ENCODE results near the gene TMEM178B.
"Not testable (repeated sequence)": the region's sequence is repeated elsewhere in the genome, so short reads cannot be mapped to it uniquely, and the experiment has no call there.

Gene TMEM178B

DNA sequence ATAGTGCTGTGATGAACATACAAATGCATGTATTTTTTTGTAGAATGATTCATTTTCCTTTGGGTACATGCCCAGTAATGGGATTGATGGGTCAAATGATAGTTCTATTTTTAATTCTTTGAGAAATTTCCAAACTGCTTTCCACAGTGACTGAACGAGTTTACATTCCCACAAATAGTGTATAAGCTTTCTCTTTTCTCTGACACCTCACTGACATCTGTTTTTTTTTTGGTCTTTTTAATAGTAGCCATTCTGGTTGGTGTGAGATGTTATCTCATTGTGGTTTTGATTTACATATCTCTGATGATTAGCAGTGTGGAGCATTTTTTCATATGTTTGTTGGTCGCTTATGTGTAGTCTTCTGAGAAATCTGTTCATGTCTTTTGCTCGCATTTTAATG is 282.3 kb downstream of the TMEM178B start:
- no peak for DNase-seq (ENCODE audit: low read depth)

DNA sequence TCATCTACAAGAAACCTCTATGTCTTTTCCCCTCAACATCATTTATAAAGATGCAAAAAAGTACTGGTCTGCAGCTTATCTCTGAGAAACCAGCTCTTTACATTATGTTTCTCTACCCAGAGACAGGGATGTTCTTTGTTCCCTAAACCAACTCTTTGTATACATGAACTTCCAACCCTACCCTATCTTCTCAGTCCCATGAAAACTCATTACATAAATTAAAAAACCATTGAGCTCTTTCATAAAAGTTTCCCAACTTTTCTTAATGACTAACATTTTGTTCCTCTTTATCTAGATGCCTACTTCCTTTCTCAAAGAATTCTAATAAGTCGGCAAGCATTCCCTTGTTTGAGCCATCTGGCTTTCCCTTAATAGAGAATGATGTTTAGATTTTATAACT is 284.5 kb downstream of the TMEM178B start:
- no peak for DNase-seq (ENCODE audit: low read depth)

DNA sequence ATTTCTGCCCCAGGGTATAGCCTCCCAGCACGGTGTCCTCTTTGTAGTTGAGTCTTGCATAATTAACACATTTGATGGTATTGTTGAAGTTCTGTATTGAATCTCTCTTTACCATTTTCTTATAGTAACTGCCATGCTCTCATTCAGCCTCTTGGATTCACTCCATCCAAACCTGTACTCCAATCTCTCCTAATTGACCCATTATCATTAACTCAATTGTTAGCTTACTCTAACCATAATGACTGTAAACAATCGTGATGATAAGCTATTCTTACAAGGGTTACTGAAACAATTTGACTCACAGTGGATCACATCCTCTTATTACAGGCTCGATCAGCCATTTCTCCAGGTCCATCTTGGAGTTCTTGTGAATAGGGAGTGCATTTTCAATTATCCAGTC is 285.4 kb downstream of the TMEM178B start:
- DNase-seq (ENCODE audit: low read depth), result no peak

DNA sequence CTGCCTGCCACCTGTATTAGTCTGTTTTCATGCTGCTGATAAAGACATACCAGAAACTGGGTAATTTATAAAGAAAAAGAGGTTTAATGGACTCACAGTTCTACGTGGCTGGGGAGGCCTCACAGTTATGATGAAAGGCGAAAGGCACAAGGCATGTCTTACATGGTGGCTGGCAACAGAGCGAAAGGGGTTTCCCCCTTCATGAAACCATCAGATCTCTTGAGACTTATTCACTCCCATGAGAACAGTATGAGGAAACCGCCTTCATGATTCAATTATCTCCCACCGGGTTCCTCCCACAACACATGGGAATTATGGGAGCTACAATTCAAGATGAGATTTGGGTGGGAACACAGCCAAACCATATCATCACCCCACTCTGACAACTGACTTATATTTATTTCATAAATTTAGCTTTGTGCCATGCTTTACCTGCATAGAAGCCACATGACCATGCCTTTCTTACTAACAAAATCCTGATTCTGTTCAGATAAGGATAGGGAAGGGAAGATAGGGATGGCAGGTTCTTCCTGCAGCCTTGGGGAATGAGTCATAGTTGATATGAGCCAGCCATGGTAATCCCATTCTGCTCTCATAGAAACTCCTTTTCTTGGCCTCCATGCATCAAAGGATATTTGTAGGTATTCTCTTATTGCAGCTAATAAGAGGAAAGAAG is 286.0 kb downstream of the TMEM178B start:
- DNase-seq (ENCODE audit: low read depth), result no peak

GRCh38 chr7:141360416-141360760 is 286.5 kb downstream of the TMEM178B start:
- no peak for DNase-seq (ENCODE audit: low read depth)

- DNase-seq (ENCODE audit: low read depth), result no peak
Measured at GRCh38 chr7:141360803-141361202, 286.9 kb downstream of the TMEM178B start.

GRCh38 chr7:141361479-141361878 is 287.6 kb downstream of the TMEM178B start:
- DNase-seq (ENCODE audit: low read depth), result no peak

GRCh38 chr7:141361960-141362359 is 288.1 kb downstream of the TMEM178B start:
- DNase-seq (ENCODE audit: low read depth), result no peak

GRCh38 chr7:141362580-141363435 is 288.9 kb downstream of the TMEM178B start:
- no peak for DNase-seq (ENCODE audit: low read depth)

- no peak for DNase-seq (ENCODE audit: low read depth)
Measured at GRCh38 chr7:141363748-141364147, 289.9 kb downstream of the TMEM178B start.

DNA sequence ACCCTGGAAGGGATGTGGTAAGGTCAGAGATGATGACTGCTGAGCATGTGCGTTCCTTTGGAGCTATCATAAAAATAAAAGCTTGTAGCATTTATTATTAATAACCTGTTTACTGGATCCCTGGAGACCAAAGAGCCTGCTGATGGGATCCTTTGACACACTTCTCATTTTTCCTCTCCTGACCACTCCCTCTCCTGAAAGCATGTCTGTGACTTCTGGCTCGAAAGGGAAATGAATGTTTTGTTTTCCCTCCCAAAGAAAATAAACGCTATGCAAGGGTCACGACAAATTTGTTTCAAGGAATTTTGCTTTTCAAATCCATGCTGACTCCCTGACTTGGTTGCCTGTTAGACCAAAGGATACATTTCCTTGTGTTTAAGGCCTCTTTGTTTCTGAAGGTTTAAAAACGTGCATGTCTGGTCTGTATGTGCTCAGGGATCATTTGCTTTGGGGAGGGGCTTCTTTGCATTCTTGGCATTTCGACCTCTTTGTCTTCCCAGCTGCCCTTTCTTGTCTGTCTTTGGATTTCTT is 292.3 kb downstream of the TMEM178B start:
- DNase-seq (ENCODE audit: low read depth), result no peak

DNA sequence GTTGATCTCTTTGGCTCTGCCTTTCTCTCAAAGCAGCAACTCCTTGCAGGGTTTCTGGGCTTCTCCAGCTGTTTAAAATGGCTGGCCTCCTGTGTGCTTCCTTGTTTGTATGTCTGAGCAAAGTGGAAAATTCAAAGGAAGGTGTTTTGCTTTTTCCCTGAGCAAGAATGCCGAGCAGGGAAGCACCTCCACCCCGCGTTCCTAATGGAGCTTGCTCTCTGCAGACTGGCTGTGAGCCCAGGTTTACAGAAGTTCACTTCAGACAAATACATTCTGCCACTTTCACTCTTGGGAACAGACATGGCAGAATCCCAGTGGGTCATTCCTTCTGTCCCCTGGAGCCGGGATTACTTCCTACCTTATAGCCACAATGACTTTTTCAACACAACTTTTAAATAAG is 295.6 kb downstream of the TMEM178B start:
- DNase-seq (ENCODE audit: low read depth), result no peak

- DNase-seq (ENCODE audit: low read depth), result no peak
Measured at GRCh38 chr7:141370178-141370577, 296.3 kb downstream of the TMEM178B start.

GRCh38 chr7:141370650-141371049 is 296.8 kb downstream of the TMEM178B start:
- DNase-seq (ENCODE audit: low read depth), result no peak

DNA sequence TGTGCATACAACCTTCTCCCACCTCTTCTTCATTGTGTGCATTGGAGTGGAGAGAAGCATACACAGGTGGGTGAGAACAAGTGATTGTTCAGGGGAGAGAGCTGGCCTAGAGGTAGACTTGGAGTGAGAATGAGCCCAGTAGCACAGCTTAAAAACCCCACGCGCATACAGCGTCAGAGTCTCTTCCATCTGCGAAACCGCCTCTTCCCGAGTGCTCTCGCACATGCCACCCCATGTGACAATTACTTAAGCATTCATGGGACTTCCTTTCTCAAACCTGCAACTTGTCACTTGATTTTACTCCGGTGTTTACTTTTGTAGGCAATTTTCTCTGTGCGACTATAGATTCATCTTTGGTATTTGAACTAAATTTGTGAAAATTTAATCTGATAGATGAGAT is 300.6 kb downstream of the TMEM178B start:
- no peak for DNase-seq (ENCODE audit: low read depth)

DNA sequence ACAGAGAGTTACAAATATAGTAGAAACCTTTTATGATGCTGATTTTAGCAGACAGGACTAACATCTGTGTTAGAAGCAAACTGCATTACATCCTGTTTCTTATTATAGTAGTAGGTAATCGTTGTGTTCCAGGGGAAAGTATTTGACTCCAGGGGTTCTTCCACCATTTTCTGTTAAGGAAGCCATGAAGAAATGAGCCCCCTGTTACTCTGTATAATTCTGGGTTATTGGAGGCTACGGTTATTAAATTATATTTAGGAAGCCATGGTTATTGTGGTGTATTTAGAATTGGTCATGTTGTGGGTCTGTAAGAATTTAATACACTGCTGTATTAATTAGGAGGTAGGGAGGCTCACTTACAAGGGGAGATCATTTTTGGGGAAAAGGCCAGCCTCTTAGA is 301.6 kb downstream of the TMEM178B start:
- no peak for DNase-seq (ENCODE audit: low read depth)

DNA sequence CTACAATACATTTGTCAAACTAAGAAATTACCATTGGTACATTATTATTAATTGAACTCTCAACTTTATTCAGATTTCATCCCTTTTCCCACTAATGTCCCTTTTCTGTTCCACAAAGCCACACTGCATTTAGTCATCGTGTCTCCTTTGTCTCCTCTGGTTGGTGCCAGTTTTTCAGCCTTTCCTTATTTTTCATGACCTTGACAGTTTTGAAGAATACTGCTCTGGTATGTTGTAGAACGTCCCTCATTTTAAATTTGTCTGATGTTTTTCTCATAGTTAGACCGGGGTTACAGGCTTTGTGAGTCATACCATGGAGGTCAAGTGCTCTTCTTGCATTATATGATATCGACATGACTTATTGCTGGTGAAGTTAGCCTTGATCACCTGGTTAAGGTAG is 304.0 kb downstream of the TMEM178B start:
- no peak for DNase-seq (ENCODE audit: low read depth)

DNA sequence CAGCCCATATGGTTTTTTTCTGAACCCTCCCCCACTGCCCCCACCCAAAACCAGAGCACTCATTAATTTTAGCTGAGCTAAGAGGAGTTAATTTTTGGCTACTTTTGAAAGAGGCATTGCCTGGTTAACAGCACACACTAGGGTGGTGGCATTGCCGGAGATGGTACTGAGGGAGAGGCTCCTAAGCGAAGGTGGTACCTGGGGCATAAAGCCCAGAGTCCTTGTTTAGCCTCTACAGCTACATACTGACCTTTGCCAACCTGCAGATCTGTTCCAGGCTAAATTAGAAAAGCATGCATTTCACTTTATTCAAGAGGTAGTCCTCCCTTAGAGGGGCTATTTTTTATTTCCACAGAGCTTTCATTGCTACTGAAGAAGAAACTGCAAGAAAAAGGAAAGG is 304.5 kb downstream of the TMEM178B start:
- no peak for DNase-seq (ENCODE audit: low read depth)

- DNase-seq (ENCODE audit: low read depth), result no peak
Measured at GRCh38 chr7:141381794-141382427, 308.0 kb downstream of the TMEM178B start.

GRCh38 chr7:141383356-141383755 is 309.5 kb downstream of the TMEM178B start:
- not testable (repeated sequence) for DNase-seq (ENCODE audit: low read depth)

DNA sequence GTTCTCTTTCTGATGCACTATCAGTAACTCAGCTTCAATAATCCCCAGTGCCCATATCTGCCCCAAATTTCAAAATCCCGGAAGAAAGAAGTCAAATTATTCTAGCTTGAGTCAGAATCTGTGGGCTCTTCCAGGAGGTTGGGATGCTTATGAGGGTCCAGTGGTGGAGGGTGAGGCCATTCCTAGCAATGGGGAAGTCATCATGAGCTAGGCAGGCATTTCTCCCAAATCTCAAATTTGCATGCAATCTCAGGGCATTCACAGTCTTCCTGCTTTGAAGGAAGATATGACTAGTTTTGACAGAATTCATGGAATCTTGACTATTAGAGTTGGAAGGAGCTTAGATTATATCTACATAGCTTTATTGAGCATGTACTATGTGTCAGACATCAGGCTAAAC is 313.0 kb downstream of the TMEM178B start:
- DNase-seq (ENCODE audit: low read depth), result no peak

DNA sequence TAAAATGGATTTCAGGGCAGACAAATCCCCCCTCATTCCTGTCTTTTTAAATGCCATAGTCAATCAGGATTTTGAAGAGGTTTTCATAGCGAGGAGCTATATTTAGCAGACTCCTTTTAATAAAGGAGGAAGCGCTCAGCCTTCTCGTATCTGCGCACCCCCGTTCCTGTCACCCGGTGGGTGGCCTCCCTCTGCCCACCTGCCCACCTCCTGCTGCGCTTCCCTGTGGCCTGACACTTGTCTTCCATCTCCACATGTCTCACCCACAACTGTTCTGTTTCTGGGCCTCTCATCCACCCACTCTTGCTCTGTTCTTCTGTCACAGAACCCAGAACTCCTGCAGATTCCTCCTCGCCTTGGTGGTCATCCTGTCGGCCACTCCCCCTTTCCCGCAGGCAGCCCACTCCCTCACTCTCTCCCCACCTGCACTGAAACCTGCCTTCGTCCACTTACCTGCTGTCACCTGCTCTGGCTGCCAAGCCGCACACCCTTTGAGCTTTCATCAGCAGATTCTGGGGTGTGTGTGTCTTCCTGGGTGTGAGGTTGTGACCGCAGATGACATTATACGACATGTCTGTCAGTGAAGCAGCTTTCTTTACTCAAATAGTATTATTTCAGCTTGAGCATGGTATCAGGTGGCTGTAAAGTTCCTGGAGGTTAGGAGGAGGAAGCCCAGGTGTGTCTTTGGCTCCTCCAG is 313.8 kb downstream of the TMEM178B start:
- no peak for DNase-seq (ENCODE audit: low read depth)

All from stimulated activated CD8-positive, alpha-beta memory T cell treated with anti-CD3 and anti-CD28 coated beads, Interleukin-12 subunit alpha, Interleukin-12 subunit beta, amount 100 ng/mL, for 1 hour (primary cell).